Epithelial cell of esophagus (primary cell): ENCODE measurements around the gene HSDL2.

Source experiments
- DNase-seq: peaks from one replicate; pipeline ENCODE4 v3.0.0; 2010; ENCODE audit warnings: low read depth
- H3K4me3 ChIP-seq: 2 replicates; pipeline ENCODE4 v1.5.1; 2011; ENCODE audit warnings: mild to moderate bottlenecking, low read length, control low read depth
- CTCF ChIP-seq: IDR thresholded peaks from 2 replicates; pipeline ENCODE4 v1.5.1; 2011; ENCODE audit warnings: low read depth, mild to moderate bottlenecking, low read length, control low read depth, inconsistent platforms; ENCODE audit not compliant: insufficient read depth; ENCODE audit errors: missing control alignments

Gene HSDL2

GRCh38 chr9:112351184-112351583, 28.7 kb upstream of the HSDL2 start:
- no peak for TF ChIP-seq CTCF
- DNase-seq = no peak
- no peak overlapping the region for H3K4me3 ChIP-seq

- no peak for TF ChIP-seq CTCF
- DNase-seq = no peak
- H3K4me3 ChIP-seq = no peak overlapping the region
These were observed 27.7 kb upstream of the HSDL2 start for GRCh38 chr9:112352209-112352608.

- H3K4me3 ChIP-seq = no peak overlapping the region
- DNase-seq = no peak
- no peak for TF ChIP-seq CTCF
These were observed 25.7 kb upstream of the HSDL2 start for GRCh38 chr9:112354081-112354743.

- no peak overlapping the region for H3K4me3 ChIP-seq
- no peak for DNase-seq
- TF ChIP-seq CTCF = no peak
These were observed 24.4 kb upstream of the HSDL2 start for GRCh38 chr9:112355427-112355897.

GRCh38 chr9:112360047-112360804, 19.7 kb upstream of the HSDL2 start:
- DNase-seq = peak; percentile 58
- H3K4me3 ChIP-seq = no peak overlapping the region
- no peak for TF ChIP-seq CTCF

- TF ChIP-seq CTCF = peak; percentile 8
- no peak overlapping the region for H3K4me3 ChIP-seq
- DNase-seq = peak; percentile 61
These were observed 18.3 kb upstream of the HSDL2 start for GRCh38 chr9:112361601-112362000.
